NB4 (cell line): ENCODE results near the gene DSTN.

Source experiments
- POLR2A ChIP-seq: IDR thresholded peaks from 2 replicates; pipeline ENCODE4 v1.6.1; 2011; ENCODE audit warnings: mild to moderate bottlenecking; ENCODE audit not compliant: insufficient read length; ENCODE audit errors: extremely low read depth
- TF ChIP-seq, protein P1 (sequence below): IDR thresholded peaks from one replicate; pipeline ENCODE4 v1.5.1; 2012; ENCODE audit warnings: low read depth, low read length

DNA sequence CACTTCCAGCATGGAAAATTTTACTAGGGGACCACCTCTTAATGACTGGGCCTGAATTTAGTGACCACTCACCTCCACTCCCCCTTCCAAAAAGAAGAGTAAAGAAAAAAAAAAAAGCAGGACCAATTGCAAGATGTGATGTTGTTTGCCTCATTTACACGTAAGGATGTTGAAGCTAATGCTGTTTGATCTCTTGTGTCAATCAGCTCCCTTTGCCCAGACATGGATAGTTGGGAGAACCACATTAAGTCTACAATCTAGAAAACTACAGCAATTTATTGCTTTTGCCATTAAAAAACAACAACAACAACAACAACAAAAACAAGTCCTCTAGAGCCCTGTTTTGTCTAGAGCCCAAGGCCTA, 11.0 kb upstream of the DSTN start:
- TF ChIP-seq POLR2A, result no peak
- TF ChIP-seq, protein P1, sequence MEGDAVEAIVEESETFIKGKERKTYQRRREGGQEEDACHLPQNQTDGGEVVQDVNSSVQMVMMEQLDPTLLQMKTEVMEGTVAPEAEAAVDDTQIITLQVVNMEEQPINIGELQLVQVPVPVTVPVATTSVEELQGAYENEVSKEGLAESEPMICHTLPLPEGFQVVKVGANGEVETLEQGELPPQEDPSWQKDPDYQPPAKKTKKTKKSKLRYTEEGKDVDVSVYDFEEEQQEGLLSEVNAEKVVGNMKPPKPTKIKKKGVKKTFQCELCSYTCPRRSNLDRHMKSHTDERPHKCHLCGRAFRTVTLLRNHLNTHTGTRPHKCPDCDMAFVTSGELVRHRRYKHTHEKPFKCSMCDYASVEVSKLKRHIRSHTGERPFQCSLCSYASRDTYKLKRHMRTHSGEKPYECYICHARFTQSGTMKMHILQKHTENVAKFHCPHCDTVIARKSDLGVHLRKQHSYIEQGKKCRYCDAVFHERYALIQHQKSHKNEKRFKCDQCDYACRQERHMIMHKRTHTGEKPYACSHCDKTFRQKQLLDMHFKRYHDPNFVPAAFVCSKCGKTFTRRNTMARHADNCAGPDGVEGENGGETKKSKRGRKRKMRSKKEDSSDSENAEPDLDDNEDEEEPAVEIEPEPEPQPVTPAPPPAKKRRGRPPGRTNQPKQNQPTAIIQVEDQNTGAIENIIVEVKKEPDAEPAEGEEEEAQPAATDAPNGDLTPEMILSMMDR, result no peak
